WTC11 (cell line): ENCODE data around the gene NECTIN1.

ENCODE experiments used
- ARID4B ChIP-seq: sonication (generic); formaldehyde crosslinking; IDR thresholded peaks from 2 replicates; pipeline ENCODE4 v1.8.0; 2023; ENCODE audit warnings: missing genetic modification reagents, mild to moderate bottlenecking, borderline replicate concordance
- CTCF ChIP-seq: fragments of 200-600 bp; IDR thresholded peaks from 2 replicates; pipeline ENCODE4 v1.8.0; 2022; ENCODE audit warnings: antibody characterized with exemption
- ESRRA ChIP-seq: sonication (generic); formaldehyde crosslinking; IDR thresholded peaks from 2 replicates; pipeline ENCODE4 v1.8.1; 2022; ENCODE audit warnings: mild to moderate bottlenecking, missing genetic modification reagents, borderline replicate concordance
- FOXK1 ChIP-seq: sonication (generic); formaldehyde crosslinking; IDR thresholded peaks from 2 replicates; pipeline ENCODE4 v1.8.0; 2022; ENCODE audit warnings: mild to moderate bottlenecking, moderate library complexity, missing genetic modification reagents
- IRF1 ChIP-seq: sonication (generic); formaldehyde crosslinking; IDR thresholded peaks from 2 replicates; pipeline ENCODE4 v1.8.0; 2023; ENCODE audit warnings: missing genetic modification reagents
- OVOL2 ChIP-seq: fragments of 250-450 bp; sonication (Bioruptor Pico); IDR thresholded peaks from 2 replicates; pipeline ENCODE4 v1.9.0; 2021; ENCODE audit warnings: mild to moderate bottlenecking, borderline replicate concordance
- TP53 ChIP-seq: sonication (generic); formaldehyde crosslinking; IDR thresholded peaks from 2 replicates; pipeline ENCODE4 v1.8.1; 2023; ENCODE audit warnings: mild to moderate bottlenecking, missing genetic modification reagents
- USF1 ChIP-seq: sonication (generic); formaldehyde crosslinking; IDR thresholded peaks from 2 replicates; pipeline ENCODE4 v1.8.0; 2022; ENCODE audit warnings: mild to moderate bottlenecking, missing genetic modification reagents

GRCh38 chr11:119697882-119698281 lies 31.1 kb downstream of the NECTIN1 start:
- TF ChIP-seq TP53 = no peak
- no peak for TF ChIP-seq ESRRA (CRISPR knock-in tag)
- TF ChIP-seq IRF1 (CRISPR knock-in tag) = no peak
- no peak for TF ChIP-seq OVOL2
- TF ChIP-seq CTCF = no peak
- TF ChIP-seq ARID4B (CRISPR knock-in tag) = no peak
- TF ChIP-seq USF1 = no peak
- TF ChIP-seq FOXK1 (CRISPR knock-in tag) = no peak
